ENCODE data around the gene MEDAG. TPM values are rescaled to one million over a fixed set of nuclear protein-coding genes. Genes with fewer than 3 reads are reported as not detected.

The MEDAG gene
- total RNA-seq, 1 experiment from 2014 or later = 1.6 TPM

GRCh38 chr13:30936971-30937370, 30.9 kb downstream of the MEDAG start:
- intact Hi-C loops (cut with micrococcal nuclease; ENCODE audit: unreplicated experiment) = no loop called here
- TF ChIP-seq, protein P1, sequence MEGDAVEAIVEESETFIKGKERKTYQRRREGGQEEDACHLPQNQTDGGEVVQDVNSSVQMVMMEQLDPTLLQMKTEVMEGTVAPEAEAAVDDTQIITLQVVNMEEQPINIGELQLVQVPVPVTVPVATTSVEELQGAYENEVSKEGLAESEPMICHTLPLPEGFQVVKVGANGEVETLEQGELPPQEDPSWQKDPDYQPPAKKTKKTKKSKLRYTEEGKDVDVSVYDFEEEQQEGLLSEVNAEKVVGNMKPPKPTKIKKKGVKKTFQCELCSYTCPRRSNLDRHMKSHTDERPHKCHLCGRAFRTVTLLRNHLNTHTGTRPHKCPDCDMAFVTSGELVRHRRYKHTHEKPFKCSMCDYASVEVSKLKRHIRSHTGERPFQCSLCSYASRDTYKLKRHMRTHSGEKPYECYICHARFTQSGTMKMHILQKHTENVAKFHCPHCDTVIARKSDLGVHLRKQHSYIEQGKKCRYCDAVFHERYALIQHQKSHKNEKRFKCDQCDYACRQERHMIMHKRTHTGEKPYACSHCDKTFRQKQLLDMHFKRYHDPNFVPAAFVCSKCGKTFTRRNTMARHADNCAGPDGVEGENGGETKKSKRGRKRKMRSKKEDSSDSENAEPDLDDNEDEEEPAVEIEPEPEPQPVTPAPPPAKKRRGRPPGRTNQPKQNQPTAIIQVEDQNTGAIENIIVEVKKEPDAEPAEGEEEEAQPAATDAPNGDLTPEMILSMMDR (IDR thresholded peaks at IDR 0.05; ENCODE audit: unreplicated experiment) = no peak
- no peak overlapping the region for H3K4me3 Mint-ChIP-seq (ENCODE audit: low read depth, unreplicated experiment)
- H3K4me1 Mint-ChIP-seq (ENCODE audit: low read depth, unreplicated experiment) = no peaks in the 10 kb centered on the region
- H3K9me3 Mint-ChIP-seq (ENCODE audit: low read depth, unreplicated experiment) = no peaks in the 10 kb centered on the region
- no peak for DNase-seq
- H3K36me3 Mint-ChIP-seq (ENCODE audit: insufficient read depth, unreplicated experiment) = no peaks in the 10 kb centered on the region
- BruUV-seq (replicated peaks) = no TSS peak
- CTCF ChIA-PET = no interaction called here
- H3K27ac Mint-ChIP-seq (ENCODE audit: unreplicated experiment) = no peak overlapping the region
- no peaks in the 10 kb centered on the region for H3K27me3 Mint-ChIP-seq (ENCODE audit: unreplicated experiment)

GRCh38 chr13:30943881-30944280, 37.8 kb downstream of the MEDAG start:
- H3K27me3 Mint-ChIP-seq (ENCODE audit: unreplicated experiment) = no peaks in the 10 kb centered on the region
- no peak overlapping the region for H3K4me3 Mint-ChIP-seq (ENCODE audit: low read depth, unreplicated experiment)
- CTCF ChIA-PET = no interaction called here
- BruUV-seq (replicated peaks) = no TSS peak
- H3K4me1 Mint-ChIP-seq (ENCODE audit: low read depth, unreplicated experiment) = no peaks in the 10 kb centered on the region
- intact Hi-C loops (cut with micrococcal nuclease; ENCODE audit: unreplicated experiment) = no loop called here
- no peaks in the 10 kb centered on the region for H3K9me3 Mint-ChIP-seq (ENCODE audit: low read depth, unreplicated experiment)
- TF ChIP-seq, protein P1 (IDR thresholded peaks at IDR 0.05; ENCODE audit: unreplicated experiment) = no peak
- H3K27ac Mint-ChIP-seq (ENCODE audit: unreplicated experiment) = no peak overlapping the region
- no peak for DNase-seq
- H3K36me3 Mint-ChIP-seq (ENCODE audit: insufficient read depth, unreplicated experiment) = no peaks in the 10 kb centered on the region

GRCh38 chr13:30957258-30957943, 51.3 kb downstream of the MEDAG start:
- DNase-seq = no peak

GRCh38 chr13:30959678-30960077, 53.6 kb downstream of the MEDAG start:
- H3K36me3 Mint-ChIP-seq (ENCODE audit: insufficient read depth, unreplicated experiment) = no peaks in the 10 kb centered on the region
- DNase-seq = no peak
- CTCF ChIA-PET = no interaction called here
- H3K4me3 Mint-ChIP-seq (ENCODE audit: low read depth, unreplicated experiment) = no peak overlapping the region
- H3K27me3 Mint-ChIP-seq (ENCODE audit: unreplicated experiment) = peaks cover 48% of the 10 kb centered on the region
- no peak overlapping the region for H3K27ac Mint-ChIP-seq (ENCODE audit: unreplicated experiment)
- H3K9me3 Mint-ChIP-seq (ENCODE audit: low read depth, unreplicated experiment) = peaks cover 8% of the 10 kb centered on the region
- peaks cover 12% of the 10 kb centered on the region for H3K4me1 Mint-ChIP-seq (ENCODE audit: low read depth, unreplicated experiment)
- TF ChIP-seq, protein P1 (IDR thresholded peaks at IDR 0.05; ENCODE audit: unreplicated experiment) = no peak
- intact Hi-C loops (cut with micrococcal nuclease; ENCODE audit: unreplicated experiment) = no loop called here
- no TSS peak for BruUV-seq (replicated peaks)

More at GRCh38 chr13:30957258-30957943, 51.3 kb downstream of the MEDAG start:
- TF ChIP-seq, protein P1 (IDR thresholded peaks at IDR 0.05; ENCODE audit: unreplicated experiment) = no peak
- Mint-ChIP-seq H3K27ac (ENCODE audit: unreplicated experiment) (no peak overlapping the region), H3K27me3 (ENCODE audit: unreplicated experiment) (peaks cover 61% of the 10 kb centered on the region), H3K4me1 (ENCODE audit: low read depth, unreplicated experiment) (no peaks in the 10 kb centered on the region), H3K9me3 (ENCODE audit: low read depth, unreplicated experiment) (peaks cover 8% of the 10 kb centered on the region), H3K4me3 (ENCODE audit: low read depth, unreplicated experiment) (no peak overlapping the region), H3K36me3 (ENCODE audit: insufficient read depth, unreplicated experiment) (no peaks in the 10 kb centered on the region)
- intact Hi-C loops (cut with micrococcal nuclease; ENCODE audit: unreplicated experiment) = no loop called here
- CTCF ChIA-PET = no interaction called here
- BruUV-seq (replicated peaks) = no TSS peak
